COR-L47 (cell line): ENCODE measurements around the gene KRI1.
"Not testable (repeated sequence)": the region's sequence is repeated elsewhere in the genome, so short reads cannot be mapped to it uniquely, and the experiment has no call there.

Experiments
- DNase-seq: peaks from one replicate; lab custom pipeline; 2025; lab: John Stamatoyannopoulos, UW

KRI1 gene

DNA sequence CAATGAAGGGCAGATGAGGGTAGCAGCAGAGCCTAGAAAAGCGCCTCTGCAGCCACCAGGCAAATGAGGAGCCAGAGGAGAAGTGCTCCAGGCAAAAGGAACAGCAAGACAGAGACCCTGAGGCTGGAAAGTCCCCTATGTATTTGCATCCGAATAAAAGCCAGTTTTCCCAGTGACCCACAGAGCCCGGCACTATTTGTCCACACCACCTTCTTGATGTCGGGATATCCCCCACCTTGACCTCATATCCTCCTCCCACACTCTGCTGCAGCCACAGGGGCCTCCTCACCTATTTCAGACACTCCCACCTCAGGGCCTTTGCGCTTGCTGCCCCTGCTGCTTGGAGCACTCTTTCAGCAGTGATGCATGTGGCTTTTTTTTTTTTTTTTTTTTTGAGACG is 15.5 kb downstream of the KRI1 start:
- no peak for DNase-seq

DNA sequence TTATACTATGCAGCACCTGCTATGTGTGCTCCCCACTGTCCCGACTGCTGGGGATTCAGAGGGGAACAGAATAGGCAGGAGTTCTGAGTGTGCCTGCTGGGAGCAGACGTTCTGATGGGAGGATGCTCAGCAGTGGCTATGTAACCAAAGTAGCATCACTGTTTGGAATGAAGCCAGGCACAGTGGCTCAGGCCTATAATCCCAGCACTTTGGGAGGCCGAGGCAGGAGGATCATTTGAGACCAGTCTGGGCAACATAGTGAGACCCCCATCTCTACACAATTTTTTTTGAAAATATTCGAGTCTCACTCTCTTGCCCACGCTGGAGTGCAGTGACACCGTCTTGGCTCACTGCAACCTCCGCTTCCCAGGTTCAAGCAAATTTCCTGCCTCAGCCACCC is 16.1 kb downstream of the KRI1 start:
- no peak for DNase-seq

DNA sequence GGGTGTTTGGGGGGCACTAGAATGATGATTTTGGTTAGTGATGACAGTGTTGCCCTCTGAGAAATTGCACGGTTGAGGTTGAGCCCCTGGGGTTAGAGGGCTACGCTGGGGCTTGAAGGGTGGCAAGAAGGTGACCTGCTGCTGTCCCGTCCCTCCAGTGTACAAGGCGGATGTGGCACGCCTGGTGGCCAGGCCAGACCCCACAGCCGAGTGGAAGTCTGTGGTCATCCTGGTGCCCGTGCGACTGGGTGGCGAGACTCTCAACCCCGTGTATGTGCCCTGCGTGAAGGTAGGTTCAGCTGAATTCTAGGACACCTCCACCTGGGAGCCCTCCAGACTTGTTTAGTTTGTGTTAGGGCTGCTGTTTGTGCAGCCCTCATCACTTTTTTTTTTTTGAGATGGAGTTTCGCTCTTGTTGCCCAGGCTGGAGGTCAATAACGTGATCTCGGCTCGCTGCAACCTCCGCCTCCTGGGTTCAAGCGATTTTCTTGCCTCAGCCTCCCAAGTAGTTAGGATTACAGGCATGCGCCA is 17.0 kb downstream of the KRI1 start:
- DNase-seq, result no peak

DNA sequence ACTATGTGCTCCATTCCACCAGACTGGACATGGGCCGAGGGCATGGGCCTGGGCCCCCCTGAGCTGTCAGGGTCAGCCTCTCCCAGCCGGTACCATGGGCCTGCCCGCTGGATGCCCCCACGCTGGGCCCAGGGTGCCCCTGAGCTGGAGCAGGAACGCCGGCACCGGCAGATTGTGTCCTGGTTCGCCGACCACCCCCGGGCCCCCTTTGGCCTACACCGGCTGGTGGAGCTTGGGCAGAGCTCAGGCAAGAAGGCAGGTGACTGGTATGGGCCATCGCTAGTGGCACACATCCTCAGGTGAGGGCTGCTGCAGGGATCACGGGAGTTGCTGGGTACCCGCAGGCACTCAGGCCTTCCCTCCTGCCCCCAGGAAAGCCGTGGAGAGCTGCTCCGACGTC is 19.0 kb downstream of the KRI1 start:
- DNase-seq, result no peak

DNA sequence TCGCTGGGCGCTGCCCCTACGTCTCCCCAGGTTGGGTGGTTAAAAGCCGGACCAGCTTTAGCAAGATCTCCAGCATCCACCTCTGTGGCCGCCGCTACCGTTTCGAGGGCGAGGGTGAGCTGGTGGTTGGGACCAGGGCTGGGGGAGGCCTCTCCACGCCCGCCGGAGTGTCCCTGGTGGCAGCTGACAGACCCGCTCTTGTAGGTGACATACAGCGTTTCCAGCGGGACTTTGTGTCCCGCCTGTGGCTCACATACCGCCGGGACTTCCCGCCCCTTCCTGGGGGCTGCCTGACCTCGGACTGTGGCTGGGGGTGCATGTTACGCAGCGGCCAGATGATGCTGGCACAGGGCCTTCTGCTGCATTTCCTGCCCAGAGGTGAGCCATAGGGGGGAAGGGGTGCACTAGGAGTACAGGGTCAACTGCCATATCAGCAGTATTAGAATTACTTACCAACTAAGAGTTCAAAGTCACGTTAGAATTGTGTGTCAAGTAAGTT is 21.0 kb downstream of the KRI1 start:
- DNase-seq, result no peak

DNA sequence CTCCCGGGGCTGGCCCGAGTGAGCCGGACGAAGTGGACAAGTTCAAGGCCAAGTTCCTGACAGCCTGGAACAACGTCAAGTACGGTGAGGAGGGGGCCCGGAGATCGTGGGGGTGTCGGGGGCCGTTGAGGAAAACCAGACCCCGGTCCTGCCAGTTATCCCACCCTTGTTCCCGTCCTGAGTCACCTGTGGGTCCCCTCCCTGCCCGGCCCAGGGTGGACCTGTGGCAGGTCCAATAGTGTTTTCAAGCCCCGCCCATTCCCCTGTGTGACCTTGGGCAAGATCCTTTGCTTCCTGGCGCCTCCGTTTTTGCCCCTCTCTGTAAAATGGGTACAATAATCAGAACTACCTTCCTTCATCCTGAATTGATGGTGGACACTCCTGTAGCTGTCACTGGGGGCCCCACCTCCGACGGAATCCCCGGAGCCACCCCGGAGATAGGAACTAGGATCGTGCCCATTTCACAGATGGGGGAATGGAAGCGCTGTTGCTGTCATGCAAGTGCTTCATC is 21.5 kb downstream of the KRI1 start:
- no peak for DNase-seq

DNA sequence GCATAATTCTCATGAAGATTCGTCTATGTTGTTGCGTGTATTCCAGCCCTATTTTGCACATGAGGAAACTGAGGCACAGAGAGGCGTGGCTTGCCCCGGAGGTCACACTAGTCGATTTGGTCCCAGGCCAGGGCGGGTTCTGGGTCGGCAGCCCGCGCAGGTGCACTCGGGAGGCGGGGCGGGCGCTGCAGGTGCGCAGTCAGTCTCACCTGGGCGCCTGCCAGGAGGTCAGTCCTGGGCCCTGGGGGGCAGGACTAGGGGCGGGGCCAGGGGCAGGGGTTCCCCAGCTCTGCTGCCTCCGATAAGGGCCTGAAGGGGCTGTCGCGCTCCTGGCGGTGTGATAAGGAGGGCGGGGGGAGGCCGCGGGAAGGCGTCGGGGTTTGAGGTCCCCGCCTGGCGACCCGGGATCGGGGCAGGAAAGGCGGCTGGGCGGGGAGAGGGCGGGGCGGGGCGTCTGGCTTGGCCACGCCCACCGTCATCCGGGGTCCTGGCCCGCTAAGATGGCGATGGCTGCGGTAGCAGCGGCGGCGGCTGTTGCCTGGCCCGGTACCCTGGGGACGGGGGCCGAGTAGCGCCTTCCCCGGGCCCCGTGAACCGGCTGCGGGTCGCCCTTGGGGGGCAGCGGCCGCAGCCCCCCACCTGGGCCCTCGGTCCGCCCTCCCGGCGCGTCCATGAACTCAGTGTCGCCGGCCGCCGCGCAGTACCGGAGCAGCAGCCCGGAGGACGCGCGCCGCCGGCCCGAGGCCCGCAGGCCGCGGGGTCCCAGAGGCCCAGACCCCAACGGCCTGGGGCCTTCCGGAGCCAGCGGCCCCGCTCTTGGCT is 22.2 kb downstream of the KRI1 start, which contains the start of gene ATG4D:
TSS of gene ATG4D (plus strand) at position 485 of the 822 bp plus-strand sequence. CDS start at position 672, 187 bp downstream.
- DNase-seq, result peak; percentile 81

DNA sequence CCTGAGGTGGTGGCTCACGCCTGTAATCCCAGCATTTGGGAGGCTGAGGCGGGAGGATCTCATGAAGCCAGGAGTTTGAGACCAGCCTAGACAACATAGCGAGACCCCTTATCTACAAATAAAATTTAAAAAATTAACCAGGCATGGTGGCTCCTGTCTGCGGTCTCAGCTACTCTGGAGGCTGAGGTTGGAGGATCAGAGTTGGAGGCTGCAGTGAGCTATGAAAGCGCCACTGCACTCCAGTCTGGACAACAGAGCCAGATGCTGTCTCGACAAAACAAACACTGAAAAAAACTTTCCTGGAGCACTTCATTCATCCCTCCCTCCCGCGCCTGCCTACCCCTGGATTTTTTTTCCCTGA is 22.8 kb downstream of the KRI1 start:
- DNase-seq, result no peak

DNA sequence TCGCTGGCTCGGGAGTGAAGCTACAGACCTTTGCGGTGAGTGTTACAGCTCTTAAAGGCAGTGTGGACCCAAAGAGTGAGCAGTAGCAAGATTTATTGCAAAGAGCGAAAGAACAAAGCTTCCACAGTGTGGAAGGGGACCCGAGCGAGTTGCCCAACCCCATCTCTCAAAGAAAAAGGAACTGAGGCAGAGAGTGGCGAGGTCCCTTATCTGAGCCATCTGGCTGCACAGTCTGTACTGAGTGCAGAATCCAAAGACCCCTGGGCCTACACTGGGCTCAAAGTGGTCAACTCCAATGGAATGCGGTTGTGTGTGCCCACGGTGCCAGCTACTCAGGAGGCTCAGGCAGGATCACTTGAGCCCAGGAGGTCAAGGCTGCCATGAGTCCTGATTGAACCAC is 26.8 kb downstream of the KRI1 start:
- DNase-seq, result not testable (repeated sequence)

DNA sequence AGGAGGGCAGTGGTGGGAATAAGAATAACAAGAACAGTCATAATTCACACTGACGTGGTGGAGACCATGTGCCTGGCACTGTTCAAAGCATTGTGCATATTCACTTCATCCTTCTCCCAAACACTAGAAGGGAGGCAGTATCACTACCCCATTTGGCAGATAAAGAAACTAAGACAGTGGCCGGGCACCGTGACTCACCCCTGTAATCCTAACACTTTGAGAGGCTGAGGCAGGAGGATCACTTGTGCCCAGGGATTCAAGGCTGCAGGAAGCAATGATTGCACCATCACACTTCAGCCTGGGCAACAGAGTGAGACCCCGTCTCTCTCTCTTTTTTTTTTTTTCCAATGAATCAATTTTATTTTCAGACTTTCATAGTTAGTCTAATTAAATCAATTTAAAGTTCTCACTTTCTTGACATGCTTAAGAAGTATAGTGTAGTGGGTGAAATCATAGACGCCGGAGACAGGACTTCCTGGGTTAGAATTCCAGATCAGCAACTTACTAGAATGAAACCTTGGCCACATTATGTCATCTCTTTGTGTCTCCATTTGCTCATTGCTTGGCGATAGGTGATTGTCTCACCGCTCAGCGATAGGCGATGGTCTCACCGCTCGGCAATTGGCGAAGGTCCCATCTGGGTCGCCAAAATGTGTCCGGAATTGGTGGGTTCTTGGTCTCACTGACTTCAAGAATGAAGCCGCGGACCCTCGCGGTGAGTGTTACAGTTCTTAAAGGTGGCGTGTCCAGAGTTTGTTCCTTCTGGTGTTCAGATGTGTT is 27.4 kb downstream of the KRI1 start:
- no peak for DNase-seq

DNA sequence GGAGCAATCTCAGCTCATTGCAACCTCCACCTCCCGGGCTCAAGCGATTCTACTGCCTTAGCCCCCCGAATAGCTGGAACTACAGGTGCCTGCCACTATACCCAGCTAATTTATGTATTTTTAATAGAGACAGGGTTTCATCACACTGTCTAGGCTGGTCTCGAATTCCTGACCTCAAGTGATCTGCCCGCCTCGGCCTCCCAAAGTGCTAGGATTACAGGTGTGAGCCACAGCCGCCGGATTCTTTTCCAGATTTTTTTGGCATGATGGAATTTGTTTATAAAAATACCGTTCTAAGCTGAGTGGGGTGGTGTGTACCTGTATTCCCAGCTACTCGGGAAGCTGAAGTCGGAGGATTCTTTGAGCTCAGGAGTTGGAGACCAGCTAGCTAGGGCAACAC is 28.1 kb downstream of the KRI1 start:
- DNase-seq, result no peak

DNA sequence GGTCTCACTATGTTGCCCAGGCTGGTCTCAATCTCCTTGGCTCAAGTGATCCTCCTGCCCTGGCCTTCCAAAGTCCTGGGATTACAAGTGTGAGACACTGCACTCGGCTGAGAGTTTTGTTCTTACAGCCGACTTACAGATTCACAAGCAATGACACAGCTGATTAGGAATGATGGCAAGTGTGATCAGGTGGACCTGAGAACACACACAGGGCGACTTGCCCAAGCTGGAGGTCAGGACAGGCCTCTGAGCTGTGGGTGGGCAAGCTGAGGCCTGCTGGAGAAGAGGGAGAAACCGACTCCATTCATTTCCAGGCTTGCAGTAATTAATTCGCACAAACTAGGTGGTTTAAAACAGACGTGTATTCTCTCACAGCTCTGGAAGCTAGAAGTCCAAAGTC is 30.2 kb downstream of the KRI1 start:
- DNase-seq, result no peak

DNA sequence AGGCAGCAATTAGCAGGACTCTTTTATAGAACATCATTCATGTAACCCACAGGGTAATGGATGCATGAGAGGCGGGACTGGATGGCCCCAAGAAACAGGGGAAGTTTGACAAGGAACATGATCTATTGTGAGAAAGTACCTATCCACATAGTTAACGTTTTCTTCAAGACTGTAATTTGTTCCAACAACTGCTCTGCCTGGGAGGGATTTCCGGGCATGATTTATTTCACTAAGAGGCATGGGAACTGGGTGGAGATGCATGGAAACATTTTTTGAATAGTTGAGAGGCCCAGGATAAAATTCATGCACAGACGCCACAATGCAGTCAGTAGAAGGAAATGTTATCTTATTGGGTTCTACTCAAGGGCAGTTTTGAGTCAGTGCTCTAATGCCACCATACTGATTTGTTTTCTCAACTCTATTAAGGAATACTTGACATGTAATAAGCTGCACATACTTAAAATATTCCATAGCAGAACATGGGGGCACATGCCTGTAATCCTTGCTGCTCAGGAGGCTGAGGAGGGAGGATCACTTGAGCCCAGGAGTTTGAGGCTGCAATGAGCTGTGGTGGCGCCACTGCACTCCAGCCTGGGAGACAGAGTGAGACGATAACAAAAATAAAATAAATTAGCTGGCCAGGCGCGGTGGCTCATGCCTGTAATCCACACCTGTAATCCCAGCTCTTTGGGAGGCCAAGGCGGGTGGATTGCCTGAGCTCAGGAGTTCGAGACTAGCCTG is 32.0 kb downstream of the KRI1 start:
- no peak for DNase-seq

DNA sequence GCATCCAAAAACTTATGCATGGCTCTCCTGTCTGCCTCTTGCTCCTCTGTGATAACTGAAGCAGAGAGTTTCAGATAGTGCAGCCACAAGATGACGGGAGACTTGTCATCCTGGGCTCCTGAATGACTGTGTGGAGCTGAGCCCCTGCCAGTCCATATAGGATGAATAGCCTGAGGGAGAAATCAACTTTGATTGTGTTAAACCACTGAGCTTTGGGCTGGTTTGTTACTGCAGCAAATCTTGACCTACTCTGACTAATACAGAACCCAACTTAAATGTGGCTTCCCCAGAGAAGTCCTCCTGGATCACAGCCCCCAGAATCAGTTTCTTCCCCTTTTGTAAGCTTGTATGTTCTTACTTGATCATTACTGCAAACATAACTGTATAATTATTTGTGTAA is 33.4 kb downstream of the KRI1 start:
- no peak for DNase-seq

DNA sequence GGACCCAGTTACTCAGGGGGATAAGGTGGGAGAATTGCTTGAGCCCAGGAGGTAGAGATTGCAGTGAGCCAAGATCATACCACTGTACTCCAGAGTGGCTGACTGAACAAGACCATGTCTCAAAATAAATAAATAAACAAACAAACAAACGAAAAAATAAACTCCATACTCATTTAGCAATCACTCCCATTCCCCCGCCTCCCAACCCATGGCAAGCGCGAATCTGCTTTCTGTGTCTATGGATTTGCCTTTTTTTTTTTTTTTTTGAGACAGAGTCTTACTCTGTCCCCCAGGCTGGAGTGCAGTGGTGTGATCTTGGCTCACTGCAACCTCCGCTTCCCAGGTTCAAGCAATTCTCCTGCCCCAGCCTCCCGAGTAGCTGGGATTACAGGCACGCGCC is 38.9 kb downstream of the KRI1 start:
- not testable (repeated sequence) for DNase-seq

DNA sequence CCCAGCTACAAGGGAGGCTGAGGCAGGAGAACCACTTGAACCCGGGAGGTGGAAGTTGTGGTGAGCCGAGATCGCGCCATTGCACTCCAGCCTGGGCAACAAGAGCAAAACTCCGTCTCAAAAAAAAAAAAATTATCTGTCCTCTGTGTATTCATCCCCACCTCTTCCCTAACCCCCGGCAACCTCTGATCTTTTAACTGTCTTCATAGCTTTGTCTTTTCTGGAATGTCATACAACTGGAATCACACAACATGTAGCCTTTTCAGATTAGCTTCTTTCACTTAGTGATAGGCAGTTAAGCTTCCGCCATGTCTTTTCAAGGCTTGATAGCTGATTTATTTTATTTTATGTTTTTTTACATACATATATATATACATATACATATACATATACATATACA is 40.2 kb downstream of the KRI1 start:
- DNase-seq, result no peak

DNA sequence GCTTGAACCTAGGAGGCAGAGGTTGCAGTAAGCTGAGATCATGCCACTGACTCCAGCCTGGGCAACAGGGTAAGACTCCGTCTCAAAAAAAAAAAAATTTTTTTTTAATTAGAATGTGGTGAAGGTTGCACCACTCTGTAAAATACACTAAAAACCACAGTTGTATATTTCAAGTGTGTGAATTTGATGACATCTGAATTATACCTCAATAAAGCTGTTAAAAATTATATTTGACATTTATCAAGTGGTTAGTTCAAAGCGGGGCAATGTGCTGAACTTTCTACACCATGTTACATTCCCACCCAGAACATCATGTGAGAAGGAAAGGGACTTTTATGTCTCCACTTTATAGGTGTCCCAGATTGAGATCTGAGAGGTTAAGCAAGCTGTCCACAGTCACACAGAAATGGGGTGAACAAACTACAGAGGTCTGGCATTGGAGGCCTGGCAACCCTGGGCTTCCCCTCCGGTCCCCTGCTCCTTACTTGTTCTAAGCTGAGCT is 42.6 kb downstream of the KRI1 start:
- no peak for DNase-seq

DNA sequence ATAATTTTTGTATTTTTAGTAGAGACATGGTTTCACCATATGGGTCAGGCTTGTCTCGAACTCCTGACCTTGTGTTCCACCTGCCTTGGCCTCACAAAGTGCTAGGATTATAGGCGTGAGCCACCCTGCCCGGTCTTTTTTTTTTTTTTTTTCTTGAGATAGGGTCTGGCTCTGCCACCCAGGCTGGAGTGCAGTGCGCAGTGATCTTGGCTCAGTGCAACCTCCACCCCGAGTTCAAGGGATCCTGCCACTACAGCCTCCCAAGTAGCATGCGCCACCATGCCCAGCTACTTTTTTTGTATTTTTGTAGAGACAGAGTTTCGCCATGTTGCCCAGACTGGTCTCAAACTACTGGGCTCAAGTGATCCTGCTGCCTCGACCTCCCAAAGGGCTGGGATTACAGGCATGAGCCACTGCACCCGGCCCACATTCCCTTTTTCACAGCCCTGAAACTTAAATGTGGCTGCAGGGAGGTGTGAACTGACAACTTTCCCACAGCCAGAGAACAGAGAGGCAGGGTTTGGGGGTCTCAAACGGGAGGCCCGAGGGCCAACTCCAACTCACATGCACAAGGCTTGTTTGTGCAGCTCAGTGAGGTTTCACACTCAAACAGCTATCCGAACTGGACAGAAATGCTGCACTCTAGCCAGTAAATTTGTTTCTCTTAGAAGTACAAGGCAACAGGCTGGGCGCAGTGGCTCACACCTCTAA is 44.2 kb downstream of the KRI1 start:
- no peak for DNase-seq

DNA sequence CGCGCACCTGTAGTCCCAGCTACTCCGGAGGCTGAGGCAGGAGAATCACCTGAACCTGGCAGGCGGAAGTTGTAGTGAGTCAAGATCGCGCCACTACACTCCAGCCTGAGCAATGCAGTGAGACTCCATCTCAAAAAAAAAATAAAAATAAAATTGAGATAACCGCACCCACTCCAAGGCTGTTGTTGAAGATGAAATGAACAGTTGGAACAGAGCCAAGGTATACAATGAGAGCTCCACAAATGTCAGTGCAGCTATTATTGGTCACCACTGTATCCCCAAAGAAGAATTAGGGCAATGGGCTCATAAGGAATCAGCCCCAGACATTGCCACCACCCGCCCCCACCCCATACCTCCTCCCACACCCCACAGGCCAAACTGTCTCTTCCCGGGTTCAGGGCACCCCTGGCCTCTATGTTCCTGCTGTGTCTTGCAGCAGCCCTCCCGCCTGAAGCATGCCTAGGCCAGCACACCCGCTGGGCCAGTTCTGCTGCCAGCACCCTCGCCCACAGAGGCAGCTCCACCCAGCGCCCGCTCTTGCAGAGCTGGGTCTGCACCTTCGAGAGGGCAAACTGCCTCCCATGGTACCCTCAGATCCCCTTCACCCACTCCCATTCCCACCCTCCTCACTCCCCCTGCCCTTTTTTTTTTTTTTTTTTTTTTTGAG is 45.0 kb downstream of the KRI1 start:
- DNase-seq, result no peak

DNA sequence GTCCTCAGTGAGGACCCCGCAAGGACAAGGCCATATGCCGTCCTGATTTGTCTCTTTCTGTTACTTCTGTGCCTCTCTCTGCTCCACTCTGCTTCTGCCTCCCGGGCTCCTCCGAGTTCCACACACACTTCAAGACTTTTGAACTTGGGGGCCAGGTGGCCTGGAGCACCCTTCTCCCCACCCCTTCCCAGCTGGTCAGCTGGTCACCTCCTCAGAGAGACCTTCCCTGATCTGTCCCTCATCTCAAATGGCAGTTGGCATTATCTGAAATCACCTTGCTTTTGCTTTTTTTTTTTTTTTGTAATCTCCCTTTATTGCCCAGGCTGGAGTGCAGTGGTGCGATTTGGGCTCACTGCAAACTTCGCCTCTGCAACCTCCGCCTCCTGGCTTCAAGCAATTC is 46.4 kb downstream of the KRI1 start:
- DNase-seq, result no peak
